Hippocampal formation (tissue), 2 donors: ENCODE results near the gene NTM.
"Not testable (repeated sequence)": the region's sequence is repeated elsewhere in the genome, so short reads cannot be mapped to it uniquely, and the experiment has no call there.

ENCODE experiments used
- DNase-seq, 2 donors: peaks; one replicate each; lab custom pipeline; 2025; lab: John Stamatoyannopoulos, UW

Gene NTM

DNA sequence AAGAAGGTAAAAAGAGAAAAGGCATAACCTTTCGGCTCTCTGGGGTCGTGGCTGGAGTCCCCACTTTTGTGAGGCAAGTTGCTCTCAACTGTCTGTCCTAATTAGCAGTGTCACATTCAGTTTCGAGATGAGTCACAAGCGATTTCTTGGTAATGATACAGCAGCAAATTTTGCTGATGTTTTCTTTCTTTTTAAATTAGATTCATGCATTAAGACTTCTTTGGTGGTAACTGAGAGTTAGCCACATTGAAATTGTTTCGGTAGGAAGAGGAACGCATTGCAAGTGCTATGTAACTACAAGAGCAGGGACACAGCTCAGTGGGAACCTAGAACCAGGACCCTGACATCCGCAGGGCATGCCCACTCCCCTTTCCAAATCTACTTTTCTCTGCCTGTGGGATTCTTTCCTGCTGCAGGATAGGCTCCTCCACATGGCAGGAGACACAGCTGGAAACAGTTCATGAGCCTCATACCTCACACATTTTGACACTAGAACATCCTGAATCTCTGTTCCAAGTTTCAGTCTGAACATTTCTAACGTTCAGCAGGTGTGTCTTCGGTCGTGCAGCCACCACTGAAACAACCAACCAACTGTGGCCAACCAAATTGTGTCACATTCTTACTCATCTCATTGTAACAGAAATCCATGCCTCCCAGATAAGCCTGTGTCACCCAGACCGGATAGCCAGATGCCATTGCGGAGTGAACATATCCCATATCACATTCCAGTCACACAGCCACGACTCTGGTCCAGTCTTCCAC, 987.6 kb downstream of the NTM start:
- DNase-seq, result no peak

DNA sequence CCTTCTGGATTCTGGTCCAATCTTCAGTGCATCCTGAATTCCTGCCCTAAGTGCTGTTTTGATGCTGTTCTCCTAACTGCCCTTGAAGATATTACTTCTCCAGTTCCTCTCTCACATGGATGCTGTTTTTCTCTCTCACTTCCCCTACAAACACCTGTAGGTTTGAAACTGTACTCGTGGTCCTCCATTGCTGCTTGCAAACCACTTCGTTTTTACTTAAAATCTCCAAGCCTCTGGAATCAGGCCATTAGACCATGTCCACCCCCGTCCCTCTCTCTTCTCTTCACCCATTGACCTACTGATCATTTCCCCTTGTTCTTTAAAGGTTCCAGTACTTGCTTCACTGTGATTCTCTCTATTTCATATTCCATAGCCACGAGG, 988.1 kb downstream of the NTM start:
- DNase-seq, result no peak

- no peak for DNase-seq
Observed at GRCh38 chr11:132361011-132361550, 990.7 kb downstream of the NTM start.

- no peak for DNase-seq
Observed at GRCh38 chr11:132365650-132366049, 995.2 kb downstream of the NTM start.

GRCh38 chr11:132367293-132367692, 996.9 kb downstream of the NTM start:
- DNase-seq, result no peak

DNA sequence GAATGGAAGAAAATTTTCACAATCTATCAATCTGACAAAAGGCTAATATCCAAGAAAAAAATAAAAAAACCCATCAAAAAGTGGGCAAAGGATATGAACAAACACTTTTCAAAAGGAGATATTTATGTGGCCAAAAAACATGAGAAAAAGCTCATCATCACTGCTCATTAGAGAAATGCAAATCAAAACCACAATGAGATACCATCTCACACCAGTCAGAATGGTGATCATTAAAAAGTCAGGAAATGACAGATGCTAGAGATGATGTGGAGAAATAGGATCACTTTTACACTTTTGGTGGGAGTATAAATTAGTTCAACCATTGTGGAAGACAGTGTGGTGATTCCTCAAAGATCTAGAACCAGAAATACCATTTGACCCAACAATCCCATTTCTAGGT, 999.7 kb downstream of the NTM start:
- not testable (repeated sequence) for DNase-seq

DNA sequence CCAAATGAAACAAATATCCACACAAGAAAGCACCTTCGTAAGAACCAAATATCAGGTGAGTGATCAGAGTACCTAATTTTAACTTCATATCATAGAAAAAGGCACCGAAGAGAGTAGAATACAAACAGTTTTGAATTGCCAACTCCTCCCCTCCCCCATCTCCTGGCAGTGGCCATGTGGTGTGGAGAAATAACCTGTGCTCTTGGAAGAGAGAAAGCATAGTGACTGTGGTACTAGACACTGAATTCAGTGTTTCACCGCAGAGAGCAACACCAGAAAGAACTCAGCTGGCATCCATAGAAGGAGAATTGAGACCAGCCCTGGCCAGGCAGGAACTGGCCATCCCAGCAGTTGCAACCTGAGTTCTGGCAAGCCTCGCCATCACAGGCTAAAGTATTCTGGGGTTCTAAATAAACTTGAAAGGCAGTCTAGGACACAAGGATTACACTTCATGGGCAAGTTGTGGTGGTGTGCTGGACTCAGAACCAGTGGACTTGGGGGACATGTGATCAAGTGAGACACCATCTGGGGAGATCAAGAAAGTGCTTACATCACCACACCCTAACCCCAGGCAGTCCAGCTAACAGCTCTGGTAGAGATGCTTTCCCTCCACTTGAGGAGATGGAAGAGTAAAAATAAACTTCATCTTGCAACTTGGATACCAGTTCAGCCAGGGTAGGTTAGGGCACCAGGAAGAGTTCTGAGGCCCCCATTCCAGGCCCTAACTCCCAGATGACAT, 1003.2 kb downstream of the NTM start:
- no peak for DNase-seq

DNA sequence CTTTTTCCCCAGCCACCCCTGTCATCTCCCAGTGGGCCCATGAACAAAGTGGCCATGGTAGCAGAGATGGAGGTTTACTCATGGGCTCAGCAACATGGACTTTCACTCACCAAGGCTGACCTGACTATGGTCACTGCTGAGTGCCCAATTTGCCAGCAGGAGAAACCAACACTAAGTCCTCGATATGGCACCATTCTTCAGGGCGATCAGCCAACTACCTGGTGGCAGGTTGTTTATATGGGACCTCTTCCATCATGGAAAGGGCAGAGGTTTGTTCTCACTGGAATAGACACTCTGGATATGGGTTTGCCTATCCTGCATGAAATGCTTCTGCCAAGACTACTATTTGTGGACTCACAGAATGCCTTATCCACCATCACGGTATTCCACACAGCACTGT, 1009.1 kb downstream of the NTM start:
- DNase-seq, result no peak
